Loucy (cell line): Measurements from ENCODE around the gene IER2.
"Not testable (repeated sequence)": the region's sequence is repeated elsewhere in the genome, so short reads cannot be mapped to it uniquely, and the experiment has no call there.

ENCODE experiments used
- H2AFZ ChIP-seq: fragments of 200-600 bp; sonication (generic); 2 replicates; pipeline ENCODE4 v1.6.0; 2016; ENCODE audit warnings: antibody characterized with exemption, mild to moderate bottlenecking, low read length, moderate library complexity
- H3F3A ChIP-seq: fragments of 200-600 bp; 2 replicates; pipeline ENCODE4 v1.6.0; 2016; ENCODE audit warnings: antibody characterized with exemption, low read depth, mild to moderate bottlenecking
- H3K27me3 ChIP-seq: fragments of 200-600 bp; sonication (generic); 2 replicates; pipeline ENCODE4 v1.6.1; 2014; ENCODE audit warnings: low read length, mild to moderate bottlenecking; ENCODE audit not compliant: insufficient read depth, poor library complexity, severe bottlenecking
- H3K36me3 ChIP-seq: fragments of 200-600 bp; sonication (generic); 2 replicates; pipeline ENCODE4 v1.6.1; 2016; ENCODE audit warnings: low read length; ENCODE audit not compliant: insufficient read depth
- H3K4me1 ChIP-seq: fragments of 200-600 bp; sonication (generic); 2 replicates; pipeline ENCODE4 v1.5.1; 2014; ENCODE audit warnings: low read length, mild to moderate bottlenecking; ENCODE audit not compliant: insufficient read depth, poor library complexity, severe bottlenecking
- H3K4me2 ChIP-seq: fragments of 200-600 bp; sonication (generic); 2 replicates; pipeline ENCODE4 v1.6.0; 2014; ENCODE audit warnings: antibody characterized with exemption, low read length, low read depth, mild to moderate bottlenecking; ENCODE audit not compliant: poor library complexity, severe bottlenecking
- H3K4me3 ChIP-seq: fragments of 200-600 bp; sonication (generic); 2 replicates; pipeline ENCODE4 v1.5.1; 2014; ENCODE audit warnings: low read length, mild to moderate bottlenecking, mixed read lengths; ENCODE audit not compliant: poor library complexity, severe bottlenecking
- H3K79me2 ChIP-seq: fragments of 200-600 bp; sonication (generic); 2 replicates; pipeline ENCODE4 v1.6.1; 2014; ENCODE audit warnings: low read length; ENCODE audit not compliant: insufficient read depth
- H3K9ac ChIP-seq: fragments of 200-600 bp; sonication (generic); 2 replicates; pipeline ENCODE4 v1.6.0; 2014; ENCODE audit warnings: mild to moderate bottlenecking, low read depth, low read length, moderate library complexity; ENCODE audit not compliant: poor library complexity, severe bottlenecking
- H3K9me2 ChIP-seq: fragments of 200-600 bp; sonication (generic); replicated peaks from 2 replicates; pipeline ENCODE4 v1.6.1; 2016; ENCODE audit warnings: low read depth, low read length, mixed read lengths
- H3K9me3 ChIP-seq: fragments of 200-600 bp; sonication (generic); 2 replicates; pipeline ENCODE4 v1.6.1; 2014; ENCODE audit warnings: mild to moderate bottlenecking, antibody characterized with exemption, low read length, low read depth; ENCODE audit not compliant: insufficient read depth
- H4K20me1 ChIP-seq: fragments of 200-600 bp; sonication (generic); 2 replicates; pipeline ENCODE4 v1.6.0; 2014; ENCODE audit warnings: antibody characterized with exemption, low read length, mild to moderate bottlenecking; ENCODE audit not compliant: insufficient read depth, poor library complexity, severe bottlenecking
- EZH2phosphoT487 ChIP-seq: fragments of 200-600 bp; IDR thresholded peaks from 2 replicates; pipeline ENCODE4 v1.6.1; 2018; ENCODE audit warnings: antibody characterized with exemption, mild to moderate bottlenecking, moderate library complexity, borderline replicate concordance
- TF ChIP-seq, protein P1 (sequence below): fragments of 200-600 bp; sonication (generic); conservative IDR thresholded peaks from 2 replicates; pipeline ENCODE4 v1.5.1; 2014; ENCODE audit warnings: mild to moderate bottlenecking, antibody characterized with exemption, low read length

The IER2 gene

DNA sequence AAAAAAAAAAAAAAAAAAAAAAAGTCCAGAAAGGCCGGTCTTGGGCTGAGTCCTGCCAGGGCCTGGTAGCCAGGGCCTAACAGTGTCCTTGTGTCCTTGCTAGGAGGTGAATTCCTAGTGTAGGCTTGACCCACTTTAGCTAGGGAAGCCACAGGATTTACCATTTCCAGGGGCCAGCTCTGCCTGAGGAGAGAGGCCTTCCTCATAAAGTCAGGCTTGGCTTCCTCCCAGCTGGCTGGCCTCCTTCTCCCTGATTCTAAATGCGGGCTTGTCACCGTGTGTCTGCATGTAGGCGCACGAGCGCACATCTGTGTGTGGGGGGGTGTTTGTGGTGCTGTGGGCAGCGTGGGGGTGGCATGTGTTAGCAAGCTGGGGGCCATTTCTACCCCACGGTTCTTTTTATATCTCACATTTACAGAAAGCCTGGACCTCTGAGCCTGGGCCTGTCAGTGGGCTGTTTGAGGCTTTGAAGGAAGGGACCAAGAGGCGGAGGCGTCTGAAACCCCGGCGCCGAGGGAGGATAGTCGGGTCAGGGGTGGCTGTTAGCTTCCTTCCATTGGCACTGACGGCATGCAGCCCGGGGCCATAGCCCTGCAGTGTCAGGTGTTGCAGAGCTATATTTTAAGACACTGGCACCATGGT is 31.7 kb downstream of the IER2 start:
- H3K4me1 ChIP-seq = peaks cover 11% of the 10 kb centered on the region
- peak overlapping the region; percentile 21 for H3K9ac ChIP-seq
- no peaks in the 10 kb centered on the region for H3K36me3 ChIP-seq
- no peaks in the 10 kb centered on the region for H3K9me2 ChIP-seq
- H3K9me3 ChIP-seq = no peaks in the 10 kb centered on the region
- no peaks in the 10 kb centered on the region for H3K27me3 ChIP-seq
- TF ChIP-seq, protein P1, sequence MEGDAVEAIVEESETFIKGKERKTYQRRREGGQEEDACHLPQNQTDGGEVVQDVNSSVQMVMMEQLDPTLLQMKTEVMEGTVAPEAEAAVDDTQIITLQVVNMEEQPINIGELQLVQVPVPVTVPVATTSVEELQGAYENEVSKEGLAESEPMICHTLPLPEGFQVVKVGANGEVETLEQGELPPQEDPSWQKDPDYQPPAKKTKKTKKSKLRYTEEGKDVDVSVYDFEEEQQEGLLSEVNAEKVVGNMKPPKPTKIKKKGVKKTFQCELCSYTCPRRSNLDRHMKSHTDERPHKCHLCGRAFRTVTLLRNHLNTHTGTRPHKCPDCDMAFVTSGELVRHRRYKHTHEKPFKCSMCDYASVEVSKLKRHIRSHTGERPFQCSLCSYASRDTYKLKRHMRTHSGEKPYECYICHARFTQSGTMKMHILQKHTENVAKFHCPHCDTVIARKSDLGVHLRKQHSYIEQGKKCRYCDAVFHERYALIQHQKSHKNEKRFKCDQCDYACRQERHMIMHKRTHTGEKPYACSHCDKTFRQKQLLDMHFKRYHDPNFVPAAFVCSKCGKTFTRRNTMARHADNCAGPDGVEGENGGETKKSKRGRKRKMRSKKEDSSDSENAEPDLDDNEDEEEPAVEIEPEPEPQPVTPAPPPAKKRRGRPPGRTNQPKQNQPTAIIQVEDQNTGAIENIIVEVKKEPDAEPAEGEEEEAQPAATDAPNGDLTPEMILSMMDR = no peak
- no peak for TF ChIP-seq EZH2phosphoT487
- no peaks in the 10 kb centered on the region for H4K20me1 ChIP-seq
- H3K79me2 ChIP-seq = no peaks in the 10 kb centered on the region
- H3K4me2 ChIP-seq = peak overlapping the region; percentile 57
- peak overlapping the region; percentile 83; the same call in 1 of the 2 replicates for H2AFZ ChIP-seq
- no peaks in the 10 kb centered on the region for H3F3A ChIP-seq
- H3K4me3 ChIP-seq = no peak overlapping the region

DNA sequence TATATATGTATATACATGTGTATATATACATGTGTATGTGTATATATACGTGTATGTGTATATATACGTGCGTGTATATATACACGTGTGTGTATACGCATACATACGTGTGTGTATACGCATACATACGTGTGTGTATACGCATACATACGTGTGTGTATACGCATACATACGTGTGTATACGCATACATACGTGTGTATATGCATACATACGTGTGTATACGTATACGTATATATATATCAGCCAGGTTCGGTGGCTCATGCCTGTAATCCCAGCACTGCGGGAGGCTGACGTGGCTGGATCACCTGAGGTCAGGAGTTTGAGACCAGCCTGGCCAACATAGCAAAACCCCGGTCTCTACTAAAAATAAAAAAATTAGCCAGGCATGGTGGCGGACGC is 34.7 kb downstream of the IER2 start:
- not testable (repeated sequence) for H4K20me1 ChIP-seq, H3K79me2 ChIP-seq, H3K9me2 ChIP-seq, H2AFZ ChIP-seq, H3K9ac ChIP-seq, H3K4me3 ChIP-seq, H3K36me3 ChIP-seq, H3K4me2 ChIP-seq, H3F3A ChIP-seq, H3K9me3 ChIP-seq, H3K27me3 ChIP-seq
- peaks cover 15% of the 10 kb centered on the region for H3K4me1 ChIP-seq

DNA sequence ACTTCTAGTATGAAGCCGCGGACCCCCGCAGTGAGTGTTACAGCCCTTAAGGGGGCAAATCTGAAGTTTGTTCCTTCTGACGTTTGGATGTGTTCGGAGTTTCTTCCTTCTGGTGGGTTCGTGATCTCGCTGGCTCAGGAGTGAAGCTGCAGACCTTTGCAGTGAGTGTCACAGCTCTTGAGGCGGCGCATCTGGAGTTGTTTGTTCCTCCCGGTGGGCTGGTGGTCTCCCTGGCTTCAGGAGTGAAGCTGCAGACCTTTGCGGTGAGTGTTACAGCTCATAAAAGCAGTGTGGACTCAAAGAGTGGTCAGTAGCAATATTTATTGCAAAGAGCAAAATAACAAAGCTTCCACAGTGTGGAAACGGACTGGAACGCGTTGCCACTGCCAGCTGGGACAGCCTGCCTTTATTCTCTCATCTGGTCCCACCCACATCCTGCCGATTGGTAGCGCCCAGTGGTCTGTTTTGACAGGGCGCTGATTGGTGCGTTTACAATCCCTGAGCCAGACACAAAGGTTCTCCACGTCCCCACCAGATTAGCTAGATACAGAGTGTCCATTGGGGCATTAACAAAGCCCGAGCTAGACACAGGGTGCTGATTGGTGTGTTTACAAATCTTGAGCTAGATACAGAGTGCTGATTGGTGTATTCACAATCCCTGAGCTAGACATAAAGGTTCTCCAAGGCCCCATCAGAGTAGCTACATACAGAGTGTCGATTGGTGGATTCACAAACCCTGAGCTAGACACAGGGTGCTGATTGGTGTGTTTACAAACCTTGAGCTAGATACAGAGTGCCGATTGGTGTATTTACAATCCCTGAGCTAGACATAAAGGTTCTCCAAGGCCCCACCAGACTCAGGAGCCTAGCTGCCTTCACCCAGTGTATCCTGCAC is 35.8 kb downstream of the IER2 start:
- H3K79me2 ChIP-seq, H3K27me3 ChIP-seq, H3F3A ChIP-seq, H2AFZ ChIP-seq, H3K9me3 ChIP-seq, H3K9me2 ChIP-seq, H4K20me1 ChIP-seq, H3K9ac ChIP-seq, H3K4me3 ChIP-seq, H3K4me2 ChIP-seq, H3K36me3 ChIP-seq: not testable (repeated sequence)
- peaks cover 11% of the 10 kb centered on the region for H3K4me1 ChIP-seq

DNA sequence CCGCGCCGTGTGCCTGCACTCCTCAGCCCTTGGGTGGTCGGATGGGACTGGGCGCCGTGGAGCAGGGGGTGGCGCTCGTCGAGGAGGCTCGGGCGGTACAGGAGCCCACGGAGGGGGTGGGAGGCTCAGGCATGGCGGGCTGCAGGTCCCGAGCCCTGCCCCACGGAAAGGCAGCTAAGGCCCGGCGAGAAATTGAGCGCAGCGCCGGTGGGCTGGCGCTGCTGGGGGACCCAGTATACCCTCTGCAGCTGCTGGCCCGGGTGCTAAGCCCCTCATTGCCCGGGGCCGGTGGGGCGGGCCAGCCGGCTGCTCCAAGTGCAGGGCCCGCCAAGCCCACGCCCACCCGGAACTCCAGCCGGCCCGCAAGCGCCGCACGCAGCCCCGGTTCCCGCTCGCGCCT is 36.5 kb downstream of the IER2 start:
- not testable (repeated sequence) for H3K9me2 ChIP-seq, H3K27me3 ChIP-seq, H3K4me2 ChIP-seq, H3K9ac ChIP-seq, H3K79me2 ChIP-seq, H3K4me3 ChIP-seq, H3F3A ChIP-seq, H2AFZ ChIP-seq, H3K4me1 ChIP-seq, H3K36me3 ChIP-seq, H4K20me1 ChIP-seq, H3K9me3 ChIP-seq
